ENCODE measurements around the gene RNASEH1.
"Not testable (repeated sequence)": the region's sequence is repeated elsewhere in the genome, so short reads cannot be mapped to it uniquely, and the experiment has no call there.

The RNASEH1 gene

DNA sequence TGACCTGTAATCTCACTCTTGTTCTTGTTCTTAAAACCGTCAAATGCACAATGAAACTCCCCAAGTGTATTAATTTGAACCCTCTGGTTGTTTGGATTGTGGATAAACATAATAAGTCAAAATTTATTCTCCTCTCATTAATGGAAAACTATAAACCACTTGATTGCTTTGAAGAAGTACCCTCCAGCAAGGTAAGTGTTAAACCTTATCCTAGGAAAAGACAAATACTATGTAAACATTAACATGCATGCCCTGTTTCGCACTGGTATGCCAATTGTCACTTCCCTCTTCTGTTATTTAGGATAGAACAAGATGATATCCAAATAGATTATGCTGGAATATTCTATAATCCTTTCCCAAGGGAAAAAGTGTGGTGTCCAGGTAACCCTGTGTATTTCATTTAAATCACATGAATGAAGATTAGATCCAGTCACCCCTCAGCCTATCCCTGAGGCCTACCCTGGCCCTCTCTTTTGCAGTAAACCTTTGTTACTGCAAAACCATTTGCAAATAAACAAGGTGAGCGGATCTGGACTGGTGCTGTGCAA is 40.1 kb downstream of the RNASEH1 start:
- DNase-seq (ENCODE audit: extremely low read depth, insufficient read length): no peak

DNA sequence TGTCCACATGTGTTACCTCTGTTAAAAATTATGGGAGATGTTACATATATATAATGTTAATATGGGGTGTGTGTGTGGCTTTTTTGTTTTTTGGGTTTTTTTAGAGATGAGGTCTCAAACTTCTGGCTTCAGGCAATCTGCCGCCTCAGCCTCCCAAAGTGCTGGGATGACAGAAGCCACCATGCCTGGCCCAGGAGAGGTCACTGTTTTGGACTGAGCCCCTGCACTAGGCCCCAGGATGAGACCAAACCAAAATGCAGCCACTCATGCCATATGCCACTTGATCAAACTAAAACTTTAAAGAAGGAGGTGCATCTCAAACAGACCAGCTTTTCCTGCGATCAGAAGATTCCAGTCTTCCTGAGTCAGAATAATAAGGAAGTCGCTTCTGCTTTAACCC is 41.3 kb downstream of the RNASEH1 start:
- Histone ChIP-seq H3K4me3 (replicated peaks; ENCODE audit: low read depth, low read length) (no peak overlapping the region), H3K27me3 (replicated peaks; ENCODE audit: control insufficient read depth, insufficient read depth, low read length) (no peaks in the 10 kb centered on the region), H3K36me3 (ENCODE audit: control insufficient read depth, insufficient read depth, low read length) (no peaks in the 10 kb centered on the region; the same call in 1 of the 2 replicates)
- TF ChIP-seq, protein P1, sequence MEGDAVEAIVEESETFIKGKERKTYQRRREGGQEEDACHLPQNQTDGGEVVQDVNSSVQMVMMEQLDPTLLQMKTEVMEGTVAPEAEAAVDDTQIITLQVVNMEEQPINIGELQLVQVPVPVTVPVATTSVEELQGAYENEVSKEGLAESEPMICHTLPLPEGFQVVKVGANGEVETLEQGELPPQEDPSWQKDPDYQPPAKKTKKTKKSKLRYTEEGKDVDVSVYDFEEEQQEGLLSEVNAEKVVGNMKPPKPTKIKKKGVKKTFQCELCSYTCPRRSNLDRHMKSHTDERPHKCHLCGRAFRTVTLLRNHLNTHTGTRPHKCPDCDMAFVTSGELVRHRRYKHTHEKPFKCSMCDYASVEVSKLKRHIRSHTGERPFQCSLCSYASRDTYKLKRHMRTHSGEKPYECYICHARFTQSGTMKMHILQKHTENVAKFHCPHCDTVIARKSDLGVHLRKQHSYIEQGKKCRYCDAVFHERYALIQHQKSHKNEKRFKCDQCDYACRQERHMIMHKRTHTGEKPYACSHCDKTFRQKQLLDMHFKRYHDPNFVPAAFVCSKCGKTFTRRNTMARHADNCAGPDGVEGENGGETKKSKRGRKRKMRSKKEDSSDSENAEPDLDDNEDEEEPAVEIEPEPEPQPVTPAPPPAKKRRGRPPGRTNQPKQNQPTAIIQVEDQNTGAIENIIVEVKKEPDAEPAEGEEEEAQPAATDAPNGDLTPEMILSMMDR (IDR thresholded peaks at IDR 0.05; ENCODE audit: insufficient read depth, low read length, poor library complexity, severe bottlenecking): no peak
- no peak for DNase-seq (ENCODE audit: extremely low read depth, insufficient read length)

More for the DNA sequence above, 40.1 kb downstream of the RNASEH1 start:
- peak overlapping the region; percentile 94 for H3K4me3 ChIP-seq (replicated peaks; ENCODE audit: low read depth, low read length)
- H3K36me3 ChIP-seq (ENCODE audit: control insufficient read depth, insufficient read depth, low read length): no peaks in the 10 kb centered on the region
- TF ChIP-seq, protein P1 (IDR thresholded peaks at IDR 0.05; ENCODE audit: insufficient read depth, low read length, poor library complexity, severe bottlenecking): no peak
- H3K27me3 ChIP-seq (replicated peaks; ENCODE audit: control insufficient read depth, insufficient read depth, low read length): no peaks in the 10 kb centered on the region

DNA sequence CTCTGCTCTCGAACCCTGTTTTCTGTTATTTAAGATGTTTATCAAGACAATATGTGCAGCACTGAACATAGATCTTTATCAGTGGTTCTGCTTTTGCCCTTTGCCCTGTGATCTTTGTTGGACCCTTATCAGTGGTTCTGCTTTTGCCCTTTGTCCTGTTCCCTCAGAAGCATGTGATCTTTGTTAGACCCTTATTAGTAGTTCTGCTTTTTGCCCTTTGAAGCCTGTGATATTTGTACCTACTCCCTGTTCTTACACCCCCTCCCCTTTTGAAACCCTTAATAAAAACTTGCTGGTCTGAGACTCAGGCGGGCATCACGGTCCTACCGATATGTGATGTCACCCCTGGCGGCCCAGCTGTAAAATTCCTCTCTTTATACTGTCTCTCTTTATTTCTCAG is 42.7 kb downstream of the RNASEH1 start:
- not testable (repeated sequence) for H3K36me3 ChIP-seq (ENCODE audit: control insufficient read depth, insufficient read depth, low read length); H3K27me3 ChIP-seq (replicated peaks; ENCODE audit: control insufficient read depth, insufficient read depth, low read length); DNase-seq (ENCODE audit: extremely low read depth, insufficient read length); H3K4me3 ChIP-seq (replicated peaks; ENCODE audit: low read depth, low read length)

DNA sequence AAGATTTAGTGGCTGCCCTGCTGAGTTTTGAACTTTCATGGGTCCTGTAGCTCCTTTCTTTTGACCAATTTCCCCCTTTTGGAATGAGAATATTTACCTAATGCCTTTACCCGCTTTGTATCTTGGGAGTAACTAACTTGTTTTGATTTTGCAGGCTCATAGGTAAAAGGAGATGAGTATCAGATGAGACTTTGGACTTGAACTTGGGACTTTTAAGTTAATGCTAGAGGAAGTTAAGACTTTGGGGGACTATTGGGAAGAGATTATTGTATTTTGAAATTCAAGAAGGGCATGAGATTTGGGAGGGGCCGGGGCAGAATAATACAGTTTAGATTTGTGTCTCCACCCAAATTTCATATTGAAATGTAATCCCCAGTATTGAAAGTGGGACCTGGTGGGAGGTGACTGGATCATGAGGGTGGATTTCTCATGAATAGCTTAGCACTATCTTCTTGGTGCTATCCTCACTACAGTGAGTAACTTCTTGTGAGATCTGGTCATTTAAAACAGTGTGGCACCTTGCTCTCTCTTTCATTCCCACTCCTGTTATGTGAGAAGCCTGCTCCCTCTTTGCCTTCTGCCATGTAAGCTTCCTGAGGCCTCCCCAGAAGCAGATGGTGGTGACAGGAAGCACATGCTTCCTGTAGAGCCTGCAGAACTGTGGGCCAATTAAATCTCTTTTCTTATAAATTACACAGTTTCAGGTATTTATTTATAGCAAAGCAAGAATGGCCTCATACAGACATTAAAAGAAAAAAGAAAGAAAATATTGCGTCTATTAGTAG is 44.9 kb downstream of the RNASEH1 start:
- Histone ChIP-seq H3K27me3 (replicated peaks; ENCODE audit: control insufficient read depth, insufficient read depth, low read length) (no peaks in the 10 kb centered on the region), H3K36me3 (ENCODE audit: control insufficient read depth, insufficient read depth, low read length) (no peaks in the 10 kb centered on the region; the same call in none of the 2 replicates), H3K4me3 (replicated peaks; ENCODE audit: low read depth, low read length) (no peak overlapping the region)
- DNase-seq (ENCODE audit: extremely low read depth, insufficient read length): no peak
- TF ChIP-seq, protein P1 (IDR thresholded peaks at IDR 0.05; ENCODE audit: insufficient read depth, low read length, poor library complexity, severe bottlenecking): no peak

DNA sequence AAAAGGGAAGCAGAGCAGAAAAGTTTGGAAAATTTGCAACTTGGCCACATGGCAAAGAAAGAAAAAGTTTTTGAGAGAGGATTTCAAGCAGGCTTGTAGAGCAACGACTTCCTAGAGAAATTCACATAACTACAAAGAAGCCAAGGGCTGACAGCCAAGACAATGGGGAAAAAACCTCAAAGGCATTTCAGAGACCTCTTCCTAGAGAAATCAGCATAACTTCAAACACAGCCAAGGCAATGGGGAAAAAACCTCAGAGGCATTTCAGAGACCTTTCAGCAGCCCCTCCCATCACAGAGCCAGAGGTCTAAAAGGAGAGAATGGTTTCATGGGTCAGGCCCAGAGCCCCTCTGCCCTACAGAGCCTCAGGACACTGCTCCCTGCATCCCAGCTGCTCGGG is 46.0 kb downstream of the RNASEH1 start:
- no peak for DNase-seq (ENCODE audit: extremely low read depth, insufficient read length)
- TF ChIP-seq, protein P1 (IDR thresholded peaks at IDR 0.05; ENCODE audit: insufficient read depth, low read length, poor library complexity, severe bottlenecking): no peak
- H3K27me3 ChIP-seq (replicated peaks; ENCODE audit: control insufficient read depth, insufficient read depth, low read length): no peaks in the 10 kb centered on the region
- H3K4me3 ChIP-seq (replicated peaks; ENCODE audit: low read depth, low read length): no peak overlapping the region
- H3K36me3 ChIP-seq (ENCODE audit: control insufficient read depth, insufficient read depth, low read length): no peaks in the 10 kb centered on the region; the same call in none of the 2 replicates

DNA sequence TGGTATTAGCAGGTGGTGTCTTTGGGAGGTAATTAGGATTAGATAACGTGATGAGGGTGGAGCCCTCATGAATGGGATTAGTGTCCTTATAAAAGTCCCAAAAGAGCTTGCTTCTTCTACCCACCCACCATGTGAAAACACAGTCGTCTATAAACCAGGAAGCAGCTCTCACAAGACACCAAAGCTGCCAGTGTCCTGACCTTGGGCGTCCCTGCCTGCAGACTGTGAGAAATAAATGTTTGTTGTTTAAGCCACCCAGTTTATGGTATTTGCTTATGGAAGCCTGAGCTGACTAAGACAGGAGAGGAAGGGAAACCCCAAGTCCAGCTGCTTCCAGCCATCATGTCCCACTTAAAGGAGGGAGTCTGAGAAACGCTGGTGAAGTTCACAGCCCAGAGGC is 52.4 kb downstream of the RNASEH1 start:
- Histone ChIP-seq H3K4me3 (replicated peaks; ENCODE audit: low read depth, low read length) (no peak overlapping the region), H3K36me3 (ENCODE audit: control insufficient read depth, insufficient read depth, low read length) (peaks cover 4% of the 10 kb centered on the region), H3K27me3 (replicated peaks; ENCODE audit: control insufficient read depth, insufficient read depth, low read length) (no peaks in the 10 kb centered on the region)
- DNase-seq (ENCODE audit: extremely low read depth, insufficient read length): no peak
- TF ChIP-seq, protein P1 (IDR thresholded peaks at IDR 0.05; ENCODE audit: insufficient read depth, low read length, poor library complexity, severe bottlenecking): no peak

Measured in GM06990 (cell line).